Middle frontal gyrus (tissue), 1 donor: ENCODE data around the gene ARHGAP24.
"Not testable (repeated sequence)": the region's sequence is repeated elsewhere in the genome, so short reads cannot be mapped to it uniquely, and the experiment has no call there.

ENCODE experiments used
- DNase-seq: peaks from one replicate; pipeline ENCODE4 v3.0.0-alpha.2; 2015; ENCODE audit warnings: low spot score; ENCODE audit errors: extremely low spot score

The ARHGAP24 gene

GRCh38 chr4:85842540-85842939 lies 367.6 kb downstream of the ARHGAP24 start:
- DNase-seq, result peak; percentile 39

- DNase-seq, result not testable (repeated sequence)
Observed at GRCh38 chr4:85853740-85854139, 378.8 kb downstream of the ARHGAP24 start.

- no peak for DNase-seq
Observed at GRCh38 chr4:85854546-85854945, 379.6 kb downstream of the ARHGAP24 start.

- no peak for DNase-seq
Observed at GRCh38 chr4:85860066-85860740, 385.3 kb downstream of the ARHGAP24 start.

GRCh38 chr4:85861064-85861765 lies 386.3 kb downstream of the ARHGAP24 start:
- no peak for DNase-seq

GRCh38 chr4:85862896-85863295 lies 387.9 kb downstream of the ARHGAP24 start:
- no peak for DNase-seq

- no peak for DNase-seq
Observed at GRCh38 chr4:85864259-85865205, 389.6 kb downstream of the ARHGAP24 start.

- no peak for DNase-seq
Observed at GRCh38 chr4:85865256-85865655, 390.3 kb downstream of the ARHGAP24 start.

GRCh38 chr4:85866508-85866907 lies 391.6 kb downstream of the ARHGAP24 start:
- no peak for DNase-seq

- DNase-seq, result no peak
Observed at GRCh38 chr4:85867271-85867670, 392.3 kb downstream of the ARHGAP24 start.

GRCh38 chr4:85869181-85869580 lies 394.2 kb downstream of the ARHGAP24 start:
- DNase-seq, result no peak

- DNase-seq, result no peak
Observed at GRCh38 chr4:85870298-85871083, 395.5 kb downstream of the ARHGAP24 start.

GRCh38 chr4:85873566-85873965 lies 398.6 kb downstream of the ARHGAP24 start:
- no peak for DNase-seq

- no peak for DNase-seq
Observed at GRCh38 chr4:85879518-85879917, 404.6 kb downstream of the ARHGAP24 start.

GRCh38 chr4:85883180-85883579 lies 408.2 kb downstream of the ARHGAP24 start:
- no peak for DNase-seq

- no peak for DNase-seq
Observed at GRCh38 chr4:85884251-85884650, 409.3 kb downstream of the ARHGAP24 start.

GRCh38 chr4:85886665-85887064 lies 411.7 kb downstream of the ARHGAP24 start:
- DNase-seq, result no peak

GRCh38 chr4:85889314-85889713 lies 414.4 kb downstream of the ARHGAP24 start:
- no peak for DNase-seq

- DNase-seq, result no peak
Observed at GRCh38 chr4:85895755-85896154, 420.8 kb downstream of the ARHGAP24 start.

GRCh38 chr4:85898231-85898630 lies 423.3 kb downstream of the ARHGAP24 start:
- DNase-seq, result no peak

GRCh38 chr4:85901500-85901899 lies 426.6 kb downstream of the ARHGAP24 start:
- no peak for DNase-seq
